Chondrocyte (in vitro differentiated cells): ENCODE measurements around the gene TUBA4A. TPM values are rescaled to one million over a fixed set of nuclear protein-coding genes. Genes with fewer than 3 reads are reported as not detected.

ENCODE experiments used
- DNase-seq: peaks from one replicate; pipeline ENCODE4 v3.0.0; 2021; ENCODE audit warnings: mixed read lengths, low spot score
- H3K27ac Mint-ChIP-seq: one replicate; pipeline ENCODE4 v1.8.0; 2021; ENCODE audit warnings: mild to moderate bottlenecking, moderate library complexity, mixed read lengths; ENCODE audit not compliant: unreplicated experiment
- H3K27me3 Mint-ChIP-seq: 2 replicates; pipeline ENCODE4 v1.8.0; 2021; ENCODE audit warnings: low read depth, mixed read lengths
- H3K36me3 Mint-ChIP-seq: 2 replicates; pipeline ENCODE4 v1.8.0; 2021; ENCODE audit warnings: low read depth, mixed read lengths
- H3K4me1 Mint-ChIP-seq: 2 replicates; pipeline ENCODE4 v1.8.0; 2021; ENCODE audit warnings: low read depth, mild to moderate bottlenecking, mixed read lengths
- H3K4me3 Mint-ChIP-seq: one replicate; pipeline ENCODE4 v1.8.0; 2021; ENCODE audit warnings: mild to moderate bottlenecking, moderate library complexity, mixed read lengths; ENCODE audit not compliant: unreplicated experiment
- H3K9me3 Mint-ChIP-seq: 2 replicates; pipeline ENCODE4 v1.8.0; 2021; ENCODE audit warnings: low read depth, mixed read lengths
- CTCF ChIP-seq: fragments of 200-600 bp; sonication (generic); IDR thresholded peaks from 2 replicates; pipeline ENCODE4 v1.5.0; 2021; ENCODE audit warnings: antibody characterized with exemption, mild to moderate bottlenecking, moderate library complexity
- total RNA-seq: library from RNA; stranded (reverse); gene quantifications from 3 replicates; pipeline ENCODE4 v1.2.1, GENCODE V29; 2021

Gene TUBA4A
- total RNA-seq, 1 donor from 2014 or later: 9.4 TPM

DNA sequence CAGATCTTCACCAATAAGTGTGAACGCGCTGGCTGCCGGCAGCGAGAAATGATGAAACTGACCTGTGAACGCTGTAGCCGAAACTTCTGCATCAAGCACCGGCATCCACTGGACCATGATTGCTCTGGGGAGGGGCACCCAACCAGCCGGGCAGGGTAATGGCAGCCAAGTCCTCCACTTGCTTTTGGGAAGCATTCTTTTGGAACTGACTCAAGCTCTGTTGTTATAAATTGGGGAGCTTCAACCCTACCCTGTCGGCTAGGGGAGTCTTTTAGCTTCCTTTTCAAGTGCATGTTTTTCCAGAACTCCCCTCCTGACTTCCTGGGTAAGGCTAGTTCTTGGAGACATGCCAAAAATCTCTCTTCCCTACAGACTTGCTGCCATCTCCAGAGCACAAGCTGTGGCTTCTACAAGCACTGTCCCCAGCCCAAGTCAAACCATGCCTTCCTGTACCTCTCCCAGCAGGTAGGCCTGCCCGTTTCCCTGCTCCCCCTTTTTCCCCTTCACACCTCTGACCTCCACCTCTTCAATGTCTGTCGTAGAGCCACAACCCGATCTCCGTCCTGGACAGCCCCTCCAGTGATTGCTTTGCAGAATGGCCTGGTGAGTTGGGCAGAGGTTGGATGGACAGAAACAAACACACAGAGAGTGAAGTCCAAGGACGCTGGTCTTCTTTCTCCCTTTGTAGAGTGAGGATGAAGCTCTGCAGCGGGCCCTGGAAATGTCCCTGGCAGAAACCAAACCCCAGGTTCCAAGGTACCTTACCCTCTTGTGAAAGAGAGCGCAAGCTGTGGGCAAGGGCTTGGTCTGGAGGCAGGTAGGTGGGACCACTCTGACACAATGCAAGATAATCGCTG, 45.6 kb downstream of the TUBA4A start:
- DNase-seq: no peak
- H3K4me1 Mint-ChIP-seq: peaks cover 26% of the 10 kb centered on the region
- no peak for TF ChIP-seq CTCF
- peak overlapping the region; percentile 94 for H3K27ac Mint-ChIP-seq
- H3K4me3 Mint-ChIP-seq: peak overlapping the region; percentile 81
- H3K9me3 Mint-ChIP-seq: peaks cover 2% of the 10 kb centered on the region
- no peaks in the 10 kb centered on the region for H3K27me3 Mint-ChIP-seq
- peaks cover 7% of the 10 kb centered on the region for H3K36me3 Mint-ChIP-seq

- no peak for TF ChIP-seq CTCF
- H3K4me1 Mint-ChIP-seq: peaks cover 26% of the 10 kb centered on the region
- peaks cover 2% of the 10 kb centered on the region for H3K9me3 Mint-ChIP-seq
- peak overlapping the region; percentile 81 for H3K4me3 Mint-ChIP-seq
- H3K36me3 Mint-ChIP-seq: peaks cover 7% of the 10 kb centered on the region
- peak overlapping the region; percentile 94 for H3K27ac Mint-ChIP-seq
- DNase-seq: no peak
- no peaks in the 10 kb centered on the region for H3K27me3 Mint-ChIP-seq
Measured at GRCh38 chr2:219207134-219207883, 46.4 kb downstream of the TUBA4A start.

GRCh38 chr2:219206328-219207133, 47.2 kb downstream of the TUBA4A start, which contains the start of gene ZFAND2B:
ZFAND2B (plus strand) TSS chr2:219206782; CDS start chr2:219206988, 206 bp downstream.
- Mint-ChIP-seq H3K9me3 (peaks cover 2% of the 10 kb centered on the region), H3K27ac (peak within 1 kb of the TSS; percentile 94), H3K36me3 (peaks cover 7% of the 10 kb centered on the region), H3K27me3 (no peaks in the 10 kb centered on the region), H3K4me3 (peak within 1 kb of the TSS; percentile 81), H3K4me1 (peaks cover 26% of the 10 kb centered on the region)
- TF ChIP-seq CTCF: peak; percentile 40
- DNase-seq: peak; percentile 97

GRCh38 chr2:219205981-219206327, 47.8 kb downstream of the TUBA4A start:
- no peaks in the 10 kb centered on the region for H3K27me3 Mint-ChIP-seq
- H3K4me3 Mint-ChIP-seq: peak overlapping the region; percentile 81
- H3K4me1 Mint-ChIP-seq: peaks cover 26% of the 10 kb centered on the region
- no peak for DNase-seq
- H3K27ac Mint-ChIP-seq: peak overlapping the region; percentile 94
- H3K9me3 Mint-ChIP-seq: peaks cover 2% of the 10 kb centered on the region
- no peak for TF ChIP-seq CTCF
- peaks cover 7% of the 10 kb centered on the region for H3K36me3 Mint-ChIP-seq

DNA sequence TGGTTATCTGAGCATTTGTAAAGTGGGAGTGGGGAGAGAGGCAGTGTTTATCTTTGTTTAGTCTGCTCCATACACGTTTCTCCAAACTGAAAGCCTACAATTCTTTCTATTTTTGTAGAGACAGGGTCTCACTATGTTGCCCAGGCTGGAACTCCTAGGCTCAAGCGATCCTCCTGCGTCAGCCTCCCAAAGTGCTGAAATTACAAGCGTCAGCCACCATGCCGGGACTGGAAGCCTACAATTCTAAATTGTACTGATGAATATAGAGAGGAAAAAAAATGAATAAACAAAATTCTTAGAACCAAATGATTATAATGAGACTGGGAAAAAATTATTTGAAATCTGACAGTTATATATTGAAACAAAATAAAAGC, 48.6 kb downstream of the TUBA4A start:
- H3K4me3 Mint-ChIP-seq: no peak overlapping the region
- no peaks in the 10 kb centered on the region for H3K27me3 Mint-ChIP-seq
- no peak for DNase-seq
- peaks cover 26% of the 10 kb centered on the region for H3K4me1 Mint-ChIP-seq
- H3K36me3 Mint-ChIP-seq: peaks cover 5% of the 10 kb centered on the region
- peaks cover 2% of the 10 kb centered on the region for H3K9me3 Mint-ChIP-seq
- TF ChIP-seq CTCF: no peak
- no peak overlapping the region for H3K27ac Mint-ChIP-seq
